Hepatocyte (in vitro differentiated cells): Measurements from ENCODE around the gene ADCY2. TPM values are rescaled to one million over a fixed set of nuclear protein-coding genes. Genes with fewer than 3 reads are reported as not detected.

Experiments used
- DNase-seq: peaks from one replicate; pipeline ENCODE4 v3.0.0-alpha.2; 2016; ENCODE audit warnings: low spot score
- H2AFZ ChIP-seq: fragments of 200-600 bp; sonication (generic); 2 replicates; pipeline ENCODE4 v1.6.0; 2016; ENCODE audit warnings: antibody characterized with exemption, mild to moderate bottlenecking
- H3K27ac ChIP-seq: fragments of 200-600 bp; sonication (generic); 2 replicates; pipeline ENCODE4 v1.5.1; 2016; ENCODE audit warnings: mild to moderate bottlenecking
- H3K27me3 ChIP-seq: fragments of 200-600 bp; sonication (generic); 2 replicates; pipeline ENCODE4 v1.6.1; 2016
- H3K36me3 ChIP-seq: fragments of 200-600 bp; sonication (generic); replicated peaks from 2 replicates; pipeline ENCODE4 v1.5.1; 2016; ENCODE audit warnings: low read depth; ENCODE audit not compliant: insufficient read depth
- H3K4me1 ChIP-seq: fragments of 200-600 bp; sonication (generic); 2 replicates; pipeline ENCODE4 v1.5.1; 2016; ENCODE audit warnings: mild to moderate bottlenecking, moderate library complexity; ENCODE audit not compliant: insufficient read depth
- H3K4me2 ChIP-seq: fragments of 200-600 bp; sonication (generic); 2 replicates; pipeline ENCODE4 v1.6.0; 2016
- H3K4me3 ChIP-seq: fragments of 200-600 bp; sonication (generic); 2 replicates; pipeline ENCODE4 v1.5.1; 2016; ENCODE audit warnings: mild to moderate bottlenecking
- H3K79me2 ChIP-seq: fragments of 200-600 bp; sonication (generic); 2 replicates; pipeline ENCODE4 v1.6.0; 2017; ENCODE audit warnings: mild to moderate bottlenecking
- H3K9me2 ChIP-seq: fragments of 200-600 bp; sonication (generic); replicated peaks from 2 replicates; pipeline ENCODE4 v1.6.0; 2017; ENCODE audit warnings: mild to moderate bottlenecking; ENCODE audit not compliant: insufficient read depth
- H3K9me3 ChIP-seq: fragments of 200-600 bp; sonication (generic); 2 replicates; pipeline ENCODE4 v1.5.1; 2016; ENCODE audit warnings: low read depth, mild to moderate bottlenecking
- H4K20me1 ChIP-seq: fragments of 200-600 bp; sonication (generic); 2 replicates; pipeline ENCODE4 v1.6.0; 2016; ENCODE audit warnings: mild to moderate bottlenecking; ENCODE audit not compliant: insufficient read depth, poor library complexity, severe bottlenecking
- CTCF ChIP-seq: fragments of 200-600 bp; sonication (generic); IDR thresholded peaks from 2 replicates; pipeline ENCODE4 v1.5.1; 2016; ENCODE audit warnings: antibody characterized with exemption, mild to moderate bottlenecking; ENCODE audit not compliant: poor library complexity
- EZH2 ChIP-seq: fragments of 200-600 bp; sonication (generic); IDR thresholded peaks from 2 replicates; pipeline ENCODE4 v1.6.1; 2016; ENCODE audit warnings: antibody characterized with exemption, mild to moderate bottlenecking, borderline replicate concordance
- EZH2phosphoT487 ChIP-seq: fragments of 200-600 bp; sonication (generic); IDR thresholded peaks from one replicate; pipeline ENCODE4 v1.6.1; 2018; ENCODE audit warnings: antibody characterized with exemption, mild to moderate bottlenecking, low read depth, moderate library complexity; ENCODE audit not compliant: unreplicated experiment, severe bottlenecking
- WGBS: methylation state at CpG from one replicate; pipeline ENCODE4 v1.1.6; 2016; ENCODE audit warnings: low lambda C conversion rate; ENCODE audit errors: missing lambda C conversion rate; 5-methylcytosine and 5-hydroxymethylcytosine counted together
- polyA plus RNA-seq: library from polyadenylated mRNA; unstranded; fragments of >200 nt; fragmentation: Nextera tagmentation; extraction: Ambion mirVana; gene quantifications from 2 replicates; pipeline ENCODE4 v1.2.1, GENCODE V29; 2016
- total RNA-seq: library from RNA; depleted of rRNA; stranded (reverse); fragments of >200 nt; gene quantifications from 2 replicates; pipeline ENCODE4 v1.2.3, GENCODE V29; 2014

The ADCY2 gene
- total and polyA plus RNA-seq, 2 experiments from 2014 or later, result 3.2 to 8.5 TPM

DNA sequence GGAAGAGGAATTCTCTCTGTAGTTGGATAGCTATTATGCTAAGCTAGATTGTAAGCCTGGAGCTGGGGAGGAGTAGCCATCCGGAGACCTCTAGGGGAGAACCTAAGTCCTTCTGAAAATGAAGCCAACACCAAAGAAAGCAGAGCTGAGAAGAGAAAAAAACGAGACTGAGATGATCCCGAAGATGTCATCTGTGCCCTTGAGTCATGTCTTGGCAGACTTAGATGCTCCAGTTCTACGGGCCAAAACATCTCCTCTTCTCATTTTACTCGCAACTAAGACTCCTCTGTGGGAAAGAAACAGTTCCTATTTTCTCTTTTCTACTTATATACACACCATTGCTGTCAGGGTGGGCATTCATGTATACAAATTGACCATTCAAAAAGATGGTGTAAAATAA, 34.3 kb upstream of the ADCY2 start:
- Histone ChIP-seq H3K4me3 (no peak overlapping the region), H3K79me2 (no peaks in the 10 kb centered on the region), H2AFZ (no peak overlapping the region), H3K4me2 (no peak overlapping the region), H3K4me1 (no peaks in the 10 kb centered on the region), H3K27me3 (no peaks in the 10 kb centered on the region), H3K9me3 (no peaks in the 10 kb centered on the region), H3K27ac (no peak overlapping the region), H3K36me3 (no peaks in the 10 kb centered on the region), H3K9me2 (no peaks in the 10 kb centered on the region), H4K20me1 (no peaks in the 10 kb centered on the region)
- WGBS, result 92% methylated on average over 5 of the region's 5 CpGs
- TF ChIP-seq EZH2, result no peak
- TF ChIP-seq EZH2phosphoT487, result no peak
- no peak for TF ChIP-seq CTCF
- DNase-seq, result no peak

- Histone ChIP-seq H3K4me2 (no peak overlapping the region), H3K27me3 (no peaks in the 10 kb centered on the region), H3K36me3 (no peaks in the 10 kb centered on the region), H3K9me2 (no peaks in the 10 kb centered on the region), H2AFZ (no peak overlapping the region), H3K4me1 (no peaks in the 10 kb centered on the region), H4K20me1 (no peaks in the 10 kb centered on the region), H3K9me3 (no peaks in the 10 kb centered on the region), H3K4me3 (no peak overlapping the region), H3K27ac (no peak overlapping the region), H3K79me2 (no peaks in the 10 kb centered on the region)
- DNase-seq, result no peak
- no peak for TF ChIP-seq EZH2phosphoT487
- TF ChIP-seq EZH2, result no peak
- TF ChIP-seq CTCF, result no peak
- WGBS, result 58% methylated on average over 2 of the region's 2 CpGs
These were observed 32.8 kb upstream of the ADCY2 start for GRCh38 chr5:7363067-7363677.

GRCh38 chr5:7364226-7364875, 31.6 kb upstream of the ADCY2 start:
- Histone ChIP-seq H3K36me3 (no peaks in the 10 kb centered on the region), H3K9me3 (no peaks in the 10 kb centered on the region), H3K27me3 (no peaks in the 10 kb centered on the region), H3K9me2 (no peaks in the 10 kb centered on the region), H3K27ac (no peak overlapping the region), H3K79me2 (no peaks in the 10 kb centered on the region), H3K4me1 (no peaks in the 10 kb centered on the region), H3K4me3 (no peak overlapping the region), H2AFZ (no peak overlapping the region), H4K20me1 (no peaks in the 10 kb centered on the region), H3K4me2 (no peak overlapping the region)
- DNase-seq, result no peak
- 57% methylated on average over 3 of the region's 3 CpGs for WGBS
- no peak for TF ChIP-seq EZH2
- no peak for TF ChIP-seq CTCF
- TF ChIP-seq EZH2phosphoT487, result no peak
